SW480 (cell line): ENCODE measurements around the gene ADAMTS9.

Source experiments
- DNase-seq: peaks from one replicate; pipeline ENCODE4 v3.0.0-alpha.2; 2016; ENCODE audit warnings: low spot score

Gene ADAMTS9

GRCh38 chr3:64488939-64489338 is 198.9 kb downstream of the ADAMTS9 start:
- no peak for DNase-seq

GRCh38 chr3:64484289-64484992 is 203.4 kb downstream of the ADAMTS9 start:
- DNase-seq, result peak; percentile 71

GRCh38 chr3:64483467-64483866 is 204.3 kb downstream of the ADAMTS9 start:
- DNase-seq, result no peak

- no peak for DNase-seq
Measured at GRCh38 chr3:64475037-64475436, 212.8 kb downstream of the ADAMTS9 start.

- no peak for DNase-seq
Measured at GRCh38 chr3:64473466-64473865, 214.3 kb downstream of the ADAMTS9 start.

- DNase-seq, result no peak
Measured at GRCh38 chr3:64470436-64470835, 217.4 kb downstream of the ADAMTS9 start.

- DNase-seq, result no peak
Measured at GRCh38 chr3:64467255-64467944, 220.4 kb downstream of the ADAMTS9 start.
